NCI-H510A treated with DMSO at 0.1 percent for 48 hours (cell line): ENCODE data around the gene IGSF22.

ENCODE experiments used
- DNase-seq: peaks from one replicate; lab custom pipeline; 2025; lab: John Stamatoyannopoulos, UW

Gene IGSF22

GRCh38 chr11:18743900-18744514 lies 18.0 kb upstream of the IGSF22 start:
- DNase-seq = no peak

- no peak for DNase-seq
Observed at GRCh38 chr11:18743365-18743764, 17.4 kb upstream of the IGSF22 start.

GRCh38 chr11:18741783-18742182 lies 15.8 kb upstream of the IGSF22 start:
- no peak for DNase-seq

DNA sequence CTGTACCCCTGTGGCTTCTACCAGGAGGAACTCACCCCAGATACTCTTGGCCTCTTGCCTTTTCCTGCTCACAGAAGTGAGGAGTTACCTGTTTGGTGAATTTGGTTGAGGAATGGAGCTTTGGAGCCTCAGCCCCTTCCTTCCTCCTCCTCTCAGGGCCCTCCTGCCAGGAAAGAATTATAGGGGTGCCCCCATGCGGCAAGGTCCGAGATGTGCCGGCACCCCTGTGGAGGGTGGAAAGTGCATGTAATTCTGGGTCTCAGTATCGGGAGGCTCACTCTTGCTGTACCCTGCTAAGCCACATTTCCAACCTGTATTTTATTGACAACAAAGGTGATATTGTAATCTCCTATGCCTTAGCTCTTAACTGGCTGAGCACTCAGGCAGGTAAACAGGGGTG lies 13.7 kb upstream of the IGSF22 start:
- DNase-seq = no peak

GRCh38 chr11:18737642-18738041 lies 11.7 kb upstream of the IGSF22 start:
- DNase-seq = no peak

GRCh38 chr11:18736590-18737148 lies 10.7 kb upstream of the IGSF22 start:
- no peak for DNase-seq

DNA sequence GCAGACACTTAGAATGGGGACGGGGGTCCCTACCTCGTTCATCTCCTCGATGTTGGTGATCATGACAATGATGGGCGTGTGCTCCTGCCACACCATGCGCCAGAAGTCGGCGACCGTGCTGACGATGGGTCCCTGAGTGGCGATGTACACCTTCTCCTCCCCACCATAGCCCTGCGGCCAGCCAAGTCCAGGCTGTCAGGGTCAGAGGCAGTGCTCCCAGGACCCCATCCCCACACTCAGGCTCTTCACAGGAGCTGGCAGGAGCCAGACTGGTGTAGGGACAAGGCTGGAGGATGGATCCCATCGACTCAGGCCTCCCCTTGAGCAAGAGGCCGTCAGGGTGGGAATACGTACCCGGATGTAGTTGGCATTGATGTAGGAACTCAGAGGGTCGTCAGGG lies 7.2 kb upstream of the IGSF22 start:
- no peak for DNase-seq

DNA sequence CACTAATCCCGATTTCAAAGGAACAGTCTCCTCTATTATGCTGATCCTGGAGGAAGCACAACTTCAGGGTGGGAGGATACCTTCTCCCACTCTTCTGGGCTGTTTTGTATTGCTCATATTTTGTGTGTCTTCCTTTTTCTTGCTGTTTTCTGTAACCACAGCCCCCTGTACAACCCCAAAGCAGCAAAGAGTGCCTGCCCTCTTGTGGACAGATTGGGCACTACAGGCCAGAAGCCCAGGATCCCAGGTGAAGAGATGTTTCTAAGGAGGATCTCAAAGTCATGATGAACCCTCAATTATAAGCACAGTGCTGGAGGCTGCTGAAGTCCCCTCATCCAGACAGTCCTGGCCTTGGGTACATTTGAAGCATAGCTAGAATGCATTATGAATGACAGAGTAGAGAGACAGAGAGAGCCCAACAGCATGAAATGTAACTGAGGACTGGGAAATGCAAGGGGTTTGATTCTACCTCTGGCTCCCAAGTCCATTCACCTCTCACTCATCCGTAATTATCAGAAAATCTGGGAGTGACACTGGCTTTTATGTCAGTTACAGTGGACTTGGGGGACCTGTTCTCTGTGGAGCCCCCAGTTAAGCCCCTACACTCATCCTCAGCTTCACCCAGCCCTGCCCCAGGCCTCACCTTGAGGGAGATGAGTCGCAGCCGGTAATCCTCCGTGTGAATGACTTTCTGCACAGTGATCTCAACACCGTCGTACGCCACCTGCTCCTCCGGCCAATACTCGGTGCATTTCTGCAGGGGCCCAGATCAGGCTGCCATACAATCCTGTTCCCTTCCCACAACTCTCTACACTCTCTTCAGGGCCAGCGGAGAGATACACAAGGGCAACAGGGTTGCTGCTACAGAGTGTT lies 6.2 kb upstream of the IGSF22 start:
- DNase-seq = no peak

- DNase-seq = no peak
Observed at GRCh38 chr11:18731441-18731840, 5.5 kb upstream of the IGSF22 start.

DNA sequence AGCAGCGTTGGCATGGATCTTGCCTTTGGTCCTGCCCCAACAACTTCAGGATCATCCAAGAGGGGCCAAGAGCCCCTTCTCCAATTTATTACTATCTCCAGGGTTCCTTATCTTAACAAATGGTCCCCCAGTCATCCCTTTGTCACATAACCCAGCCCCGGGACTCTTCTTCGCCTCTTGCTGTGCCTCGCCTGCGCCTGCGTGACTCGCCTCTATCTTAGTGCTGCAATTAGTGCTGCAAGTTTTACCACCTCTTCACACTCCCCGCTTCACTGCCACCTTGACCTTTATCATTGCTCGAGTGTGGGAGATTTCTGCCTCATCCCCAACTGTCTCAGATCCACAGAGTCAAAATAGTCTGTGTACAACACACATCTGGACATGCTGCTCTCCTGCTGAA lies 4.0 kb upstream of the IGSF22 start:
- DNase-seq = no peak

GRCh38 chr11:18729426-18729825 lies 3.4 kb upstream of the IGSF22 start:
- no peak for DNase-seq

DNA sequence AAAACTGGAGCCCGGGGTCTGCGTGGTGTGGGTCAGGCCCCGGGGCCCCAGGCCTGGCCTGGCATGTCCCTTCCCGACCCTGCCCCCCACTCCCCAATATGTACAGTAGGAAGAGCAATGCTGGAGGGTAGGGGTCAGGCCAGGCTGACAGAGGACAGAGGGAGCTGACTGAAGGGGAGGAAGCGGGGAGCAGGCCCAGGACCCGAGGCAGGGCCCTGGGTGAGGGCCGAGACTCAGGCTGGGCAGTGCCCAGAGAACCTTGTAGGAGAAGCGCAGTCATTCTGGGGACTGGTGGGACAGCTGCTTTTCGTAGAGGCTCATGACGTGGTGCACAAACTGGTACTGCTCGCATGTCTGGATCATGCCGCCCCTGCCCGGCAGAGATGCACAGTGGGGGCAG lies 2.7 kb upstream of the IGSF22 start:
- no peak for DNase-seq

GRCh38 chr11:18727479-18728236 lies 1.7 kb upstream of the IGSF22 start:
- peak; percentile 6 for DNase-seq

DNA sequence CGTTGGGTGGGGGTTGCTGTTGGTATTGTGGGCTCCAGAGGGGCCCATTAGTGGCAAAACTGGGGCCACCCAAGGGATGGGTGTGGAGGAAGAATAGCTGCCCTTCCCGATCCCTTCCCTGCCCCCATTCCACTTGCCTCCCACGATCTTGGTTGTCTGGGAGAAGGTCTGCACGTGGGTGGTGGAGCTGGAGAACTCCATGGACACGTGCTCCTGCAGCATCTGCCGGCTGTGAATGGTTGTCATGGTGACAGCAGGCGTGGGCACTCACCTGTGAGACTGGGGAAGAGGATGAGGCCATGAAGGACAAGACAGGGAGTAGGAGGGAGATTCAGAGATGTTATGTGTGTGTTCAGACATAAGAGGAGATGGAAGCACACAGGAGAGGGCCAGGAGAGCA lies 2.0 kb downstream of the IGSF22 start:
- DNase-seq = peak; percentile 34

- no peak for DNase-seq
Observed at GRCh38 chr11:18722293-18722637, 3.7 kb downstream of the IGSF22 start.

- peak; percentile 61 for DNase-seq
Observed at GRCh38 chr11:18721561-18722292, 4.3 kb downstream of the IGSF22 start.

- peak; percentile 77 for DNase-seq
Observed at GRCh38 chr11:18720808-18721560, 5.0 kb downstream of the IGSF22 start.

- DNase-seq = no peak
Observed at GRCh38 chr11:18720091-18720807, 5.7 kb downstream of the IGSF22 start.

- DNase-seq = no peak
Observed at GRCh38 chr11:18715476-18715875, 10.5 kb downstream of the IGSF22 start.

DNA sequence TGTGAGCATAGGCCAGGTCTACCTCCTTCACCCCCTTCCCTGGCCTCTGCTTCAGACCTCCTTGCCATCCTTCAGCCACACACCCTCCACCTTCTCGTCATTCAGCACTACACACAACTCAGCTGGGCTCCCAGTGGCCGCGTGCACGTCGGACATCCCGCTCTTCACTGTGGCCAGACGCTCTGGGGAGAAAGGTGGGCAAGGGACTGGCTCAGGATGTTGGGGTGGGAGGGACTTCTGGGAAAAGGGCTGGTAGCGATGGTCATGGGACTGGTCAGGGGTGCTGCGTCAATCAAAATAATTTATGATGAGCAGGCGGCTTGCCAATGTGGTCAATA lies 11.6 kb downstream of the IGSF22 start:
- no peak for DNase-seq
